Measurements from ENCODE around the gene NOXA1.
"Not testable (repeated sequence)": the region's sequence is repeated elsewhere in the genome, so short reads cannot be mapped to it uniquely, and the experiment has no call there.

Gene NOXA1

GRCh38 chr9:137446851-137447471 lies 23.8 kb downstream of the NOXA1 start:
- no peaks in the 10 kb centered on the region for H3K27me3 ChIP-seq (ENCODE audit: control insufficient read depth, insufficient read depth, low read length)
- H3K27ac ChIP-seq (ENCODE audit: low read depth, low read length): no peak overlapping the region
- H3K4me3 ChIP-seq (ENCODE audit: low read length): no peak overlapping the region
- no peaks in the 10 kb centered on the region for H3K4me1 ChIP-seq (ENCODE audit: control insufficient read depth, insufficient read depth, low read length)
- no peaks in the 10 kb centered on the region for H3K36me3 ChIP-seq (ENCODE audit: control insufficient read depth, insufficient read depth, low read length)
- no peak overlapping the region for H3K9ac ChIP-seq (ENCODE audit: low read length)

- H3K4me3 ChIP-seq (ENCODE audit: low read length): no peak overlapping the region
- no peaks in the 10 kb centered on the region for H3K4me1 ChIP-seq (ENCODE audit: control insufficient read depth, insufficient read depth, low read length)
- no peak overlapping the region for H3K9ac ChIP-seq (ENCODE audit: low read length)
- H3K27ac ChIP-seq (ENCODE audit: low read depth, low read length): no peak overlapping the region
- no peaks in the 10 kb centered on the region for H3K27me3 ChIP-seq (ENCODE audit: control insufficient read depth, insufficient read depth, low read length)
- peaks cover 4% of the 10 kb centered on the region for H3K36me3 ChIP-seq (ENCODE audit: control insufficient read depth, insufficient read depth, low read length)
Measured at GRCh38 chr9:137447722-137448601, 24.8 kb downstream of the NOXA1 start.

DNA sequence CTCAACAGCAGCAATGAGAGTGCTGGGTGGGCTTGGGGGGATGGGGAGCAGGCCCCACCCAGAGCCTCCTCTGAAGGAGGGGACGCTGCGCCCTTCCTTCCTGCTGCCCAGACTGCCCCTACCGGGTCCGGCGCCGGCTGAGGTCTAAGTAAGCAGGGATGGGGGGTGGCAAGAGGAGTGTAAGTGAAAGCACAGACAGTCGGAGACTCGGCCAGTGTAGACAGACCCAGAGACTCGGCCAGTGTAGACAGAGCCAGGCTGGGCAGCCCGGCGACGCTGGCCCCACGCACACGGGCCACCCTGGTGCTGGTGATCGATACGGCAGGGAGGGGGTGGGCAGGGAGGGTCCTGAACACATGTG lies 25.4 kb downstream of the NOXA1 start:
- H3K4me3 ChIP-seq (ENCODE audit: low read length): no peak overlapping the region
- no peak overlapping the region for H3K27ac ChIP-seq (ENCODE audit: low read depth, low read length)
- no peaks in the 10 kb centered on the region for H3K27me3 ChIP-seq (ENCODE audit: control insufficient read depth, insufficient read depth, low read length)
- no peak overlapping the region for H3K9ac ChIP-seq (ENCODE audit: low read length)
- peaks cover 3% of the 10 kb centered on the region for H3K4me1 ChIP-seq (ENCODE audit: control insufficient read depth, insufficient read depth, low read length)
- peaks cover 4% of the 10 kb centered on the region for H3K36me3 ChIP-seq (ENCODE audit: control insufficient read depth, insufficient read depth, low read length)

DNA sequence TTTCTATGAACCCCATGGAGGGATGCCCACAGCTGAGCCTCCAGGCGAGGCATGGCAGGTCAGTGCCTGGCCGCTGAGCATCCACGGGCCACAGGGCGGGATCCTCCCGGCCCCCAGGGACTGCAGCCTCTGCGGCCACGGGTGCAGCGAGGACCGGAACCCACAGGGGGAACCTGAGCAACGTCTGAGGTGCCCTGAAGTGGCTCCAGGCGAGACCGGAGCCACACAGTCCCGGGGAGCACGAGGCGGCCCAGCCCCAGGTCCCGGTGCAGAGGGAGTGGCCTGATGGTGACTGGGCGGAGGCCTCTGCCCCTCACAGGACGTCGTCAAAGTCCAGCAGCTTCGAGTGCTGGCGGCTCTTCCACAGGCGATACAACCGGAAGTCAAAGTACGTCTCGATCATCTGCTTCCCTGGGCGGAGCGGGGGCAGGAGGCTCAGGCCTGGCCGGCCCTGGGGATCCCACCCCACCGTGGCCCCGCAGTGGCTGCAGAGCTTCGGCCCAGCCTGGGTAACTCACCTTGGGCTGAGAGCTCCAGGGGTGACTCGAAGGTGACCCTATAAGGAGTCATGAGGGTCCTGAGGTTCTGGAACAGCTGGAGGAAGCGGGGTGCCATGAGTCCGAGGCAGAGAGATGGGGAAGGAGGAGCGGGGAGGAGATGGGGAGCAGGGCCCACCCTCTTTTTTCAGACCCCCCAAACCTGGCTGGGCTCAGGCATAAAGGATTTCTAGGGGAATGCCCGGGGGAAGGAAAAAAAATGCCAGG lies 26.1 kb downstream of the NOXA1 start:
- H3K36me3 ChIP-seq (ENCODE audit: control insufficient read depth, insufficient read depth, low read length): peaks cover 4% of the 10 kb centered on the region
- H3K4me3 ChIP-seq (ENCODE audit: low read length): no peak overlapping the region
- H3K27me3 ChIP-seq (ENCODE audit: control insufficient read depth, insufficient read depth, low read length): no peaks in the 10 kb centered on the region
- H3K4me1 ChIP-seq (ENCODE audit: control insufficient read depth, insufficient read depth, low read length): peaks cover 3% of the 10 kb centered on the region
- no peak overlapping the region for H3K27ac ChIP-seq (ENCODE audit: low read depth, low read length)
- no peak overlapping the region for H3K9ac ChIP-seq (ENCODE audit: low read length)

DNA sequence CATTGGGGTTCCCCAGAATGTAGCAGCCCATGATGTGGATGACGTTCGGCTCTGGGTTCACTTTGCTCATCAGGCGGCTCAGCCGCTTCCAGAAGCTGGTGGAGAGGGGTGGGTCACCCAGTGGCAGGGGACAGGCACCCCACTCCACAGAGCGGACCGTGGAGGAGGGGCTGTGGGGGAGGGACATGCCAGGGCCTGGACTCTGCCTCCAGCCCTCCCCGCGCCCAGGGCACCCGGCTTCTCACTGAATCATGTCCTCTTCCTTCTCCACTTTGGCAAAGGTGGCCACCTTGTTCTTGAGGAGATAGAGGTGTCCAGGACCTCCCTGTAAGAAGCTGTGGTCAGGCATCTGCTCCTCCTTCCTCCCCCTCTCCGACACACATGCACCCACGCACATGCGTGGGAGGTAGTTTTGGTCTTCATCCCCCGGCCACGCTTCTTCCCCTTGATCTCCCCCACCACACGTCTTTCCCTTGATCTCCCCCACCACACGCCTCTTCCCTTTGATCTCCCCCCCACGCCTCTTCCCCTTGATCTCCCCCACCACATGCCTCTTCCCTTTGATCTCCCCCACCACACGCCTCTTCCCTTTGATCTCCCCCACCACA lies 26.8 kb downstream of the NOXA1 start:
- Histone ChIP-seq H3K4me1 (ENCODE audit: control insufficient read depth, insufficient read depth, low read length) (peaks cover 9% of the 10 kb centered on the region), H3K27ac (ENCODE audit: low read depth, low read length) (no peak overlapping the region), H3K36me3 (ENCODE audit: control insufficient read depth, insufficient read depth, low read length) (peaks cover 4% of the 10 kb centered on the region), H3K27me3 (ENCODE audit: control insufficient read depth, insufficient read depth, low read length) (no peaks in the 10 kb centered on the region), H3K4me3 (ENCODE audit: low read length) (no peak overlapping the region), H3K9ac (ENCODE audit: low read length) (no peak overlapping the region)

- not testable (repeated sequence) for H3K4me3 ChIP-seq (ENCODE audit: low read length); H3K27ac ChIP-seq (ENCODE audit: low read depth, low read length); H3K36me3 ChIP-seq (ENCODE audit: control insufficient read depth, insufficient read depth, low read length); H3K9ac ChIP-seq (ENCODE audit: low read length); H3K4me1 ChIP-seq (ENCODE audit: control insufficient read depth, insufficient read depth, low read length); H3K27me3 ChIP-seq (ENCODE audit: control insufficient read depth, insufficient read depth, low read length)
Measured at GRCh38 chr9:137450539-137451222, 27.5 kb downstream of the NOXA1 start.

DNA sequence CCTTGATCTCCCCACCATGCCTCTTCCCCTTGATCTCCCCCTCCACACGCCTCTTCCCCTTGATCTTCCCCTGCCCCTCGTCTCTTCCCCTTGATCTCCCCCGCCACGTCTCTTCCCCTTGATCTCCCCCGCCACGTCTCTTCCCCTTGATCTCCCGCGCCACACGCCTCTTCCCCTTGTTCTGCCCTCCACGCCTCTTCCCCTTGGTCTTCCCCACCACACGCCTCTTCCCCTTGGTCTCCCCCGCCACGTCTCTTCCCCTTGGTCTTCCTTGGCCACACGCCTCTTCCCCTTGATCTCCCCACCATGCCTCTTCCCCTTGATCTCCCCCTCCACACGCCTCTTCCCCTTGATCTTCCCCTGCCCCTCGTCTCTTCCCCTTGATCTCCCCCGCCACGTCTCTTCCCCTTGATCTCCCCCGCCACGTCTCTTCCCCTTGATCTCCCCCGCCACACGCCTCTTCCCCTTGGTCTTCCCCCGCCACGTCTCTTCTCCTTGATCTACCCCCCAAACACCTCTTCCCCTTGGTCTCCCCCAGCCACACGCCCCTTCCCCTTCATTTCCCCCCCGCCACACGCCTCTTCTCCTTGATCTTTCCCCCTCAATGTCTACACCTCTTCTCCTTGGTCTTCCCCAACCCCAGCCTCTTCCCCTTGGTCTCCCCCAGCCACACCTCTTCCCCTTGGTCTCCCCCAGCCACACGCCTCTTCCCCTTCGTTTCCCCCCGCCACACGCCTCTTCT lies 28.2 kb downstream of the NOXA1 start:
- not testable (repeated sequence) for H3K36me3 ChIP-seq (ENCODE audit: control insufficient read depth, insufficient read depth, low read length)

GRCh38 chr9:137452006-137452760 lies 29.0 kb downstream of the NOXA1 start:
- Histone ChIP-seq H3K9ac (ENCODE audit: low read length) (no peak overlapping the region), H3K4me1 (ENCODE audit: control insufficient read depth, insufficient read depth, low read length) (peaks cover 9% of the 10 kb centered on the region), H3K4me3 (ENCODE audit: low read length) (no peak overlapping the region), H3K27ac (ENCODE audit: low read depth, low read length) (no peak overlapping the region), H3K27me3 (ENCODE audit: control insufficient read depth, insufficient read depth, low read length) (no peaks in the 10 kb centered on the region), H3K36me3 (ENCODE audit: control insufficient read depth, insufficient read depth, low read length) (peaks cover 4% of the 10 kb centered on the region)

More for the DNA sequence above, 28.2 kb downstream of the NOXA1 start:
- not testable (repeated sequence) for H3K4me1 ChIP-seq (ENCODE audit: control insufficient read depth, insufficient read depth, low read length); H3K9ac ChIP-seq (ENCODE audit: low read length); H3K4me3 ChIP-seq (ENCODE audit: low read length); H3K27ac ChIP-seq (ENCODE audit: low read depth, low read length); H3K27me3 ChIP-seq (ENCODE audit: control insufficient read depth, insufficient read depth, low read length)

- no peak overlapping the region for H3K9ac ChIP-seq (ENCODE audit: low read length)
- peak overlapping the region; percentile 63 for H3K4me3 ChIP-seq (ENCODE audit: low read length)
- no peak overlapping the region for H3K27ac ChIP-seq (ENCODE audit: low read depth, low read length)
Measured at GRCh38 chr9:137452761-137453642, 29.8 kb downstream of the NOXA1 start.

GRCh38 chr9:137453643-137454081 lies 30.5 kb downstream of the NOXA1 start:
- Histone ChIP-seq H3K36me3 (ENCODE audit: control insufficient read depth, insufficient read depth, low read length) (peaks cover 4% of the 10 kb centered on the region), H3K9ac (ENCODE audit: low read length) (no peak overlapping the region), H3K4me1 (ENCODE audit: control insufficient read depth, insufficient read depth, low read length) (peaks cover 15% of the 10 kb centered on the region), H3K4me3 (ENCODE audit: low read length) (peak overlapping the region; percentile 63), H3K27me3 (ENCODE audit: control insufficient read depth, insufficient read depth, low read length) (no peaks in the 10 kb centered on the region), H3K27ac (ENCODE audit: low read depth, low read length) (no peak overlapping the region)

More at GRCh38 chr9:137452761-137453642, 29.8 kb downstream of the NOXA1 start:
- Histone ChIP-seq H3K36me3 (ENCODE audit: control insufficient read depth, insufficient read depth, low read length) (peaks cover 4% of the 10 kb centered on the region), H3K27me3 (ENCODE audit: control insufficient read depth, insufficient read depth, low read length) (no peaks in the 10 kb centered on the region), H3K4me1 (ENCODE audit: control insufficient read depth, insufficient read depth, low read length) (peaks cover 11% of the 10 kb centered on the region)
